ENCODE results near the gene ZNF385B. TPM values are rescaled to one million over a fixed set of nuclear protein-coding genes. Genes with fewer than 3 reads are reported as not detected.

The ZNF385B gene
- total RNA-seq, 1 experiment from 2014 or later: 0.28 TPM

DNA sequence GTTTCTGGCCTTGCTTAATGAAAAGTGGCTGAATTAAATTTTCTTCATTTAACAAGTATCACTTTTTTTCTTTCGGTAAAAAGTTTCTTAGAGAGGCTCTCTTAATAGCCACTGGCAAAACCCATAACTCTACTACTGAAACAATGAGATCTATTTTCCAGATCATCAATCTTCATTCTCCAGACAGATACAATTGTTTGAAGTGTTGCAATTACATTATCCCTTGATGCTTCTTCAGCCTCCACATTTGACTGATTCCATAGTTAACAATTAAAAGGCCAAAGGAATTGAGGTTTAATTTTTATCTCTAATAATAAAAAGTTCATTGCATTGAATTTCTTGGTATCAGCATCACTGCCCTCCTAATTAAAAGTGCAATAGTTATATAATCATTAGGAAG, 176.3 kb downstream of the ZNF385B start:
- POLR2A ChIA-PET: no interaction called here
- Histone ChIP-seq H3K9me3 (ENCODE audit: control insufficient read depth, insufficient read depth, low read depth, low read length) (no peaks in the 10 kb centered on the region), H3K4me3 (ENCODE audit: low read depth in 2 of 2, low read length in 2 of 2) (no peak overlapping the region), H3K4me1 (ENCODE audit: control insufficient read depth, insufficient read depth, low read length) (no peaks in the 10 kb centered on the region), H3K36me3 (ENCODE audit: control insufficient read depth, insufficient read depth, low read length) (no peaks in the 10 kb centered on the region), H3K27me3 (ENCODE audit: control insufficient read depth, insufficient read depth, low read length) (no peaks in the 10 kb centered on the region), H3K27ac (ENCODE audit: low read length) (no peak overlapping the region)
- DNase-seq (ENCODE audit: low read depth, low spot score) (no peak), ATAC-seq (no peak)
- intact Hi-C loops (cut with micrococcal nuclease; ENCODE audit: unreplicated experiment): no loop called here
- CTCF ChIA-PET: no interaction called here
- in situ Hi-C loops (cut with HindIII; ENCODE audit: low pct_unique_long_range_greater_than_20kb, low sequenced_read_pairs): no loop called here
- no TSS peak for BruUV-seq (replicated peaks)
- TF ChIP-seq, protein P1, sequence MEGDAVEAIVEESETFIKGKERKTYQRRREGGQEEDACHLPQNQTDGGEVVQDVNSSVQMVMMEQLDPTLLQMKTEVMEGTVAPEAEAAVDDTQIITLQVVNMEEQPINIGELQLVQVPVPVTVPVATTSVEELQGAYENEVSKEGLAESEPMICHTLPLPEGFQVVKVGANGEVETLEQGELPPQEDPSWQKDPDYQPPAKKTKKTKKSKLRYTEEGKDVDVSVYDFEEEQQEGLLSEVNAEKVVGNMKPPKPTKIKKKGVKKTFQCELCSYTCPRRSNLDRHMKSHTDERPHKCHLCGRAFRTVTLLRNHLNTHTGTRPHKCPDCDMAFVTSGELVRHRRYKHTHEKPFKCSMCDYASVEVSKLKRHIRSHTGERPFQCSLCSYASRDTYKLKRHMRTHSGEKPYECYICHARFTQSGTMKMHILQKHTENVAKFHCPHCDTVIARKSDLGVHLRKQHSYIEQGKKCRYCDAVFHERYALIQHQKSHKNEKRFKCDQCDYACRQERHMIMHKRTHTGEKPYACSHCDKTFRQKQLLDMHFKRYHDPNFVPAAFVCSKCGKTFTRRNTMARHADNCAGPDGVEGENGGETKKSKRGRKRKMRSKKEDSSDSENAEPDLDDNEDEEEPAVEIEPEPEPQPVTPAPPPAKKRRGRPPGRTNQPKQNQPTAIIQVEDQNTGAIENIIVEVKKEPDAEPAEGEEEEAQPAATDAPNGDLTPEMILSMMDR (IDR thresholded peaks at IDR 0.05): no peak
- TF ChIP-seq, protein P2, sequence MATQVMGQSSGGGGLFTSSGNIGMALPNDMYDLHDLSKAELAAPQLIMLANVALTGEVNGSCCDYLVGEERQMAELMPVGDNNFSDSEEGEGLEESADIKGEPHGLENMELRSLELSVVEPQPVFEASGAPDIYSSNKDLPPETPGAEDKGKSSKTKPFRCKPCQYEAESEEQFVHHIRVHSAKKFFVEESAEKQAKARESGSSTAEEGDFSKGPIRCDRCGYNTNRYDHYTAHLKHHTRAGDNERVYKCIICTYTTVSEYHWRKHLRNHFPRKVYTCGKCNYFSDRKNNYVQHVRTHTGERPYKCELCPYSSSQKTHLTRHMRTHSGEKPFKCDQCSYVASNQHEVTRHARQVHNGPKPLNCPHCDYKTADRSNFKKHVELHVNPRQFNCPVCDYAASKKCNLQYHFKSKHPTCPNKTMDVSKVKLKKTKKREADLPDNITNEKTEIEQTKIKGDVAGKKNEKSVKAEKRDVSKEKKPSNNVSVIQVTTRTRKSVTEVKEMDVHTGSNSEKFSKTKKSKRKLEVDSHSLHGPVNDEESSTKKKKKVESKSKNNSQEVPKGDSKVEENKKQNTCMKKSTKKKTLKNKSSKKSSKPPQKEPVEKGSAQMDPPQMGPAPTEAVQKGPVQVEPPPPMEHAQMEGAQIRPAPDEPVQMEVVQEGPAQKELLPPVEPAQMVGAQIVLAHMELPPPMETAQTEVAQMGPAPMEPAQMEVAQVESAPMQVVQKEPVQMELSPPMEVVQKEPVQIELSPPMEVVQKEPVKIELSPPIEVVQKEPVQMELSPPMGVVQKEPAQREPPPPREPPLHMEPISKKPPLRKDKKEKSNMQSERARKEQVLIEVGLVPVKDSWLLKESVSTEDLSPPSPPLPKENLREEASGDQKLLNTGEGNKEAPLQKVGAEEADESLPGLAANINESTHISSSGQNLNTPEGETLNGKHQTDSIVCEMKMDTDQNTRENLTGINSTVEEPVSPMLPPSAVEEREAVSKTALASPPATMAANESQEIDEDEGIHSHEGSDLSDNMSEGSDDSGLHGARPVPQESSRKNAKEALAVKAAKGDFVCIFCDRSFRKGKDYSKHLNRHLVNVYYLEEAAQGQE (IDR thresholded peaks at IDR 0.05; ENCODE audit: insufficient read depth in 1 of 2, low read depth in 2 of 2, low read length in 1 of 2): no peak
- TF ChIP-seq SIN3A (IDR thresholded peaks at IDR 0.05; ENCODE audit: borderline replicate concordance, insufficient read depth, low read depth, low read length) (no peak), TCF7L2 (IDR thresholded peaks at IDR 0.05; ENCODE audit: low read depth, low read length) (no peak), POLR2AphosphoS5 (IDR thresholded peaks at IDR 0.05; ENCODE audit: low read depth, low read length) (no peak)

DNA sequence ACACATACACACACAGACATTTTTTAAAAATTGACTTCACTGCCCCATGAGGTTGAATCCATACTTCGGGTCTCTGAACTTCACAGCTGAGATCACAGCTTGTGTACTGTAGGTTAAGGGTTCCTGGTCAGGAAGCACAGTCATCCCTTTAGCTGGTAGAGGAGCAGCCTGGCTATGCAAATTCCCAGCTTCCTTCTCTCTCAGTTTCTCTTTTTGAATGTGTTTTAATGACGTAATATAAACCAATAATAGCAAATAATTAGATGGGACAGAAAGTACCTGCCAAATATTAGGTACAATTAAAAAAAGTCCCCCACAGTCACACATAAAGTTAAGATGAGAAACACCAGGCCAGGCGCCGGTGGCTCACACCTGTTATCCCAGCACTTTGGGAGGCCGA, 178.7 kb downstream of the ZNF385B start:
- intact Hi-C loops (cut with micrococcal nuclease; ENCODE audit: unreplicated experiment) (no loop called here), in situ Hi-C loops (cut with HindIII; ENCODE audit: low pct_unique_long_range_greater_than_20kb, low sequenced_read_pairs) (no loop called here)
- Histone ChIP-seq H3K27me3 (ENCODE audit: control insufficient read depth, insufficient read depth, low read length) (no peaks in the 10 kb centered on the region), H3K27ac (ENCODE audit: low read length) (no peak overlapping the region), H3K36me3 (ENCODE audit: control insufficient read depth, insufficient read depth, low read length) (no peaks in the 10 kb centered on the region), H3K4me3 (ENCODE audit: low read depth in 2 of 2, low read length in 2 of 2) (no peak overlapping the region), H3K9me3 (ENCODE audit: control insufficient read depth, insufficient read depth, low read depth, low read length) (no peaks in the 10 kb centered on the region), H3K4me1 (ENCODE audit: control insufficient read depth, insufficient read depth, low read length) (no peaks in the 10 kb centered on the region)
- DNase-seq (ENCODE audit: low read depth, low spot score) (no peak), ATAC-seq (no peak)
- TF ChIP-seq TCF7L2 (IDR thresholded peaks at IDR 0.05; ENCODE audit: low read depth, low read length) (no peak), POLR2AphosphoS5 (IDR thresholded peaks at IDR 0.05; ENCODE audit: low read depth, low read length) (no peak), SIN3A (IDR thresholded peaks at IDR 0.05; ENCODE audit: borderline replicate concordance, insufficient read depth, low read depth, low read length) (no peak)
- TF ChIP-seq, protein P2 (IDR thresholded peaks at IDR 0.05; ENCODE audit: insufficient read depth in 1 of 2, low read depth in 2 of 2, low read length in 1 of 2): no peak
- TF ChIP-seq, protein P1 (IDR thresholded peaks at IDR 0.05): no peak
- BruUV-seq (replicated peaks): no TSS peak
- ChIA-PET CTCF (no interaction called here), POLR2A (no interaction called here)

Measured in Panc1 (cell line).